Measurements from ENCODE around the gene TAPBPL.
"Not testable (repeated sequence)": the region's sequence is repeated elsewhere in the genome, so short reads cannot be mapped to it uniquely, and the experiment has no call there.

The TAPBPL gene

DNA sequence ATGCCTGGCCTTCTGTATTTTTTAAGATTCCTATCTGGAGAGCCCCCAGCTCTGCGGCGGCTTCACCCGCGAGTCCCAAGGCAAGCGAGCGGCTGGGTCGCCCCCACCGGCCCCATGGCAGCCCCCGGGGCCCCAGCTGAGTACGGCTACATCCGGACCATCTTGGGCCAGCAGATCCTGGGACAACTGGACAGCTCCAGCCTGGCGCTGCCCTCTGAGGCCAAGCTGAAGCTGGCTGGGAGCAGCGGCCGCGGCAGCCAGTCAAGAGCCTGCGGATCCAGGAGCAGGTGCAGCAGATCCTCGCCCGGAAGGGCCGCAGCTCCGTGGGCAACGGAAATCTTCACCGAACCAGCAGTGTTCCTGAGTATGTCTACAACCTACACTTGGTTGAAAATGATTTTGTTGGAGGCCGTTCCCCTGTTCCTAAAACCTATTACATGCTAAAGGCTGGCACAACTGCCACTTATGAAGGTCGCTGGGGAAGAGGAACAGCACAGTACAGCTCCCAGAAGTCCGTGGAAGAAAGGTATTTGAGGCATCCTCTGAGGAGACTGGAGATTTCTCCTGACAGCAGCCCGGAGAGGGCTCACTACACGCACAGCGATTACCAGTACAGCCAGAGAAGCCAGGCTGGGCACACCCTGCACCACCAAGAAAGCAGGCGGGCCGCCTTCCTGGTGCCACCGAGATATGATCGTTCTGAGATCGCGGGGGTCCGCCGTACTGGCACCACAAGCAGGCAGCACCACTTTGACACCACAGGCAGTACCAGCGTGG is 25.9 kb downstream of the TAPBPL start:
- not testable (repeated sequence) for H3K9me3 Mint-ChIP-seq; H3K36me3 Mint-ChIP-seq (ENCODE audit: low read depth); H3K4me1 Mint-ChIP-seq (ENCODE audit: low read depth); H3K27ac Mint-ChIP-seq; H3K4me3 Mint-ChIP-seq
- H3K27me3 Mint-ChIP-seq (ENCODE audit: low read depth): peaks cover 14% of the 10 kb centered on the region

DNA sequence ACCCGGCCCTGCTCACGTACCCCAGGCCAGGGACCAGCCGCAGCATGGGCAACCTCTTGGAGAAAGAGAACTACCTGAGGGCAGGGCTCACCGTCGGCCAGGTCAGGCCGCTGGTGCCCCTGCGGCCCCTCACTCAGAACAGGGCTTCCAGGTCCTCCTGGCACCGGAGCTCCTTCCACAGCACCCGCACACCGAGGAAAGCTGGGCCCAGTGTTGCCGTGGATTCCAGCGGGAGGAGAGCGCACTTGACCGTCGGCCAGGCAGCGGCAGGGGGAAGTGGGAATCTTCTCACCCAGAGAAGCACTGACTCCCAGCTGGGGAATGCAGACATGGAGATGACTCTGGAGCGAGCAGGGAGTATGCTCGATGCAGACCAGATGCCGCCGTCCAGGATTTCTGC is 26.6 kb downstream of the TAPBPL start:
- peaks cover 2% of the 10 kb centered on the region for H3K36me3 Mint-ChIP-seq (ENCODE audit: low read depth)
- H3K9me3 Mint-ChIP-seq: peaks cover 4% of the 10 kb centered on the region
- H3K4me3 Mint-ChIP-seq: no peak overlapping the region
- peaks cover 14% of the 10 kb centered on the region for H3K27me3 Mint-ChIP-seq (ENCODE audit: low read depth)
- H3K27ac Mint-ChIP-seq: no peak overlapping the region
- H3K4me1 Mint-ChIP-seq (ENCODE audit: low read depth): peaks cover 3% of the 10 kb centered on the region

DNA sequence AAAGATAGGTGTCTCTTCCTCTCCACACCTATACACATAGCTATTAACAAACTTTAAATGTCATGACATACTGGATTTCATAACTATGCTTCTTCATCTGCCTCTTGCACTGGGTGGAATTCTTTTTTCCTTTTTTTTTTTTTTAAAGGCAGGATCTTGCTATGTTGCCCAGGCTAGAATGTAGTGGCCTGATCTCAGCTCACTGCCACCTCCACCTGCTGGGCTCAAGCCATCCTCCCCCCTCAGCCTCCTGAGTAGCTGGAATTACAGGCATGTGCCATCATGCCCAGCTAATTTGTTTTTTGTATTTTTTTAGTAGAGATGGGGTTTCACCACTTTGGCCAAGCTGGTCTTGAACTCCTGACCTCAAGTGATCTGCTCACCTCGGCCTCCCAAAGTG is 36.4 kb downstream of the TAPBPL start:
- Mint-ChIP-seq H3K27ac (no peak overlapping the region), H3K4me3 (no peak overlapping the region), H3K4me1 (ENCODE audit: low read depth) (peaks cover 12% of the 10 kb centered on the region), H3K9me3 (no peaks in the 10 kb centered on the region), H3K36me3 (ENCODE audit: low read depth) (peaks cover 10% of the 10 kb centered on the region), H3K27me3 (ENCODE audit: low read depth) (no peaks in the 10 kb centered on the region)

DNA sequence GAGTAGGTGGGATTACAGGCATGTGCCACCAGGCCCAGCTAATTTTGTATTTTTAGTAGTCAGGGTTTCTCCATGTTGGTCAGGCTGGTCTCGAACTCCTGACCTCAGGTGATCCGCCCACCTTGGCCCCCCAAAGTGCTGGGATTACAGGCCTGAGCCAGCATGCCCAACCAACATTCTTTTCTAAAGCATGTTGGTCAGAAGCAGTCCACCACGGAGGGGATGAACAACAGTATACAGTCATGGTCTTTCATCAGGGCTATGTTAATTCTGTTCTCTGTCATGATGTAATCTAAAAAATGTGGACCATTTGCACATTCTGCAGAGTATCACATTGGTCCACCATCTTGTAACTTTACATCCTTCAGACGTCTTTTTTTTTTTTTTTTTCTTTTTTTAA is 37.6 kb downstream of the TAPBPL start:
- Mint-ChIP-seq H3K27me3 (ENCODE audit: low read depth) (no peaks in the 10 kb centered on the region), H3K9me3 (no peaks in the 10 kb centered on the region), H3K36me3 (ENCODE audit: low read depth) (peaks cover 10% of the 10 kb centered on the region), H3K4me3 (no peak overlapping the region), H3K4me1 (ENCODE audit: low read depth) (peaks cover 12% of the 10 kb centered on the region), H3K27ac (no peak overlapping the region)

DNA sequence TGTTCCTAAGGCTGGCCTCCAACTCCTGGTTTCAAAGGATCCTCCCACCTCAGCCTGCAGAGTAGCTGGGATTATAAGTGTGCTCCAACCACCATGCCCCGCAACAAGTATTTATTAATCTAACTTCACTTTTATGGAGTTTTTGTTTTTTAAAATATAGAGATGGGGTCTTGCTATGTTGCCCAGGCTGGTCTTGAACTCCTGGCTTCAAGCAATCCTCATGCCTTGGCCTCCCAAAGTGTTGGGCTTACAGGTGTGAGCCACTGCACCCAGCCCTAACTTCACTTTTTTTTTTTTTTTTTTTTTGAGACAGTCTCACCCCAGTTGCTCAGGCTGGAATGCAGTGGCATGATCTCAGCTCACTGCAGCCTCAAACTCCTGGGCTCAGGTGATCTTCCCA is 38.8 kb downstream of the TAPBPL start:
- H3K27ac Mint-ChIP-seq; H3K27me3 Mint-ChIP-seq (ENCODE audit: low read depth); H3K9me3 Mint-ChIP-seq; H3K4me3 Mint-ChIP-seq: not testable (repeated sequence)
- peaks cover 23% of the 10 kb centered on the region for H3K4me1 Mint-ChIP-seq (ENCODE audit: low read depth)
- H3K36me3 Mint-ChIP-seq (ENCODE audit: low read depth): peaks cover 18% of the 10 kb centered on the region

DNA sequence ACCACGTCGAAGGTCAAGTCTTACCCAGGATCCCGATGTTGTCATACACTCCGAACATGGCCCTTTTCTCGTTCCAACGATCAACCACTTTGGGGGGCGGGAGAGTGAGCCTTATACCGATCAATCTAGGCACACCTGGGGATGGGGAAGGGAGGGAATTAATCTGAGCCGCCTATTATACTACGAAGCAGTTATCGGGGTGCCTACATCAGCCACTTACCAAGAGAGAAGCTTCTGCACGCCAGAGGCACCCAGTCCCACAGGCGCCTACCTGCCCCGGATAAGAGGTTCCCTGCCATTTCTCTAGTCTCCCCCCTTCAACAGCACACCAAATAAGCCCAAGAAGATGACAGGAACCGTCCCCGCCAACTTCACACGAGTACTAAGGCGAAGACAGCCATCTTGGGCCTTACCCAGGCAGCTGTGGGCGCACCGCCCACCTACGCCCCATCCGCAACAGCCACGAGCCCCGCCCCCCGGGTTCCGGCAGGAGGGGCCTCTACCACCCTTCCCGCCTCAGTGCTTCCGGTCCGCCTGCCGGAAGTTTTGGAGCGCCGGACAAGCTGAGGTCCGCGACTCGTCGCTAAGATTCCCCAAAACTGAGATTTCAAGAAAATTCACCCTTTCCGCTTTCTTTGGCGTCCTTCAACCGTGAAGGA is 41.1 kb downstream of the TAPBPL start, which contains the start of gene MRPL51:
Gene MRPL51, minus strand, starts transcription at position 425 of the 659 bp plus-strand sequence. Its CDS starts 126 bp downstream, at position 299.
- H3K4me1 Mint-ChIP-seq (ENCODE audit: low read depth): peaks cover 34% of the 10 kb centered on the region
- peaks cover 21% of the 10 kb centered on the region for H3K36me3 Mint-ChIP-seq (ENCODE audit: low read depth)
- H3K27ac Mint-ChIP-seq: peak within 1 kb of the TSS; percentile 99
- no peaks in the 10 kb centered on the region for H3K27me3 Mint-ChIP-seq (ENCODE audit: low read depth)
- peak within 1 kb of the TSS; percentile 96 for H3K4me3 Mint-ChIP-seq
- no peaks in the 10 kb centered on the region for H3K9me3 Mint-ChIP-seq

DNA sequence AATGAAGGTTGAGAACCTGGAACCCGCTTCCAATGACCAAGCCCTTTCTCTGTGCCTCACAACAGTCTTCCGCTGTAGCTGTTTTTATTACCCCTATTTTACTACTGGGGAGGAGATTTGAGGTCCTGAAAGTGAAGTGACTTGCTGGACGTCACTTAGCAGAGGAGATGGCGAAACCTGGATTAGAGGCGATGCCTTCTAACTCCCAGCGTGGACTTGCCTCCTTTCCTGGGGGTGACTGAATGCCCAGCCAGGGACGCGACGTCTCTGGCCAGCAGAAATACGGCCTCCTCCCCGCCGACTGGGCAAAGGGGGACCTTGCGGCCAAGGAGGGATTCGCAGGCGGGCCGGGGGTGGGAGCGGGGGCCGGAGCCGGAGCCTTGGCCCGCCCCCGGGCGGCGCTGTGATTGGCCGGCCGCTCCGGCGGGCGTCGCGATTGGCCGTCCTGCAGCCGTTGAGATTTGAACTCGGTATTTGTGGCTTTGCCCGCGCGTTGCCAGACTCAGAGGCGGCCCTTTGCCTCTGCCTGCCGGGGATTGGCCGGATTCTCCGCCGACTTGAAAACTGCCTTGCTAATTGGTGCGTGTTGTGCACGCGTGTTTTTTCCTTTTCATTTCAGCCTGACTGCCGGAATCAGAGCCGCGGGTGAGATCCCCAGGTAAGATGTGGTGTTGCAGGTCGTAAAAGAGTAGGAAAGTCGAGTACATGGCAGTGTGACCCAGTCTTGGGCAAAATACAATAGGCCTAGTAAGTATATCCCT is 41.8 kb downstream of the TAPBPL start, which contains the start of gene NCAPD2:
Gene NCAPD2, plus strand, starts transcription at position 606 of the 761 bp plus-strand sequence. CDS start 997 bp downstream, outside the sequence.
- Mint-ChIP-seq H3K4me1 (ENCODE audit: low read depth) (peaks cover 34% of the 10 kb centered on the region), H3K9me3 (no peaks in the 10 kb centered on the region), H3K4me3 (peak within 1 kb of the TSS; percentile 96), H3K27me3 (ENCODE audit: low read depth) (no peaks in the 10 kb centered on the region), H3K27ac (peak within 1 kb of the TSS; percentile 99), H3K36me3 (ENCODE audit: low read depth) (peaks cover 21% of the 10 kb centered on the region)

DNA sequence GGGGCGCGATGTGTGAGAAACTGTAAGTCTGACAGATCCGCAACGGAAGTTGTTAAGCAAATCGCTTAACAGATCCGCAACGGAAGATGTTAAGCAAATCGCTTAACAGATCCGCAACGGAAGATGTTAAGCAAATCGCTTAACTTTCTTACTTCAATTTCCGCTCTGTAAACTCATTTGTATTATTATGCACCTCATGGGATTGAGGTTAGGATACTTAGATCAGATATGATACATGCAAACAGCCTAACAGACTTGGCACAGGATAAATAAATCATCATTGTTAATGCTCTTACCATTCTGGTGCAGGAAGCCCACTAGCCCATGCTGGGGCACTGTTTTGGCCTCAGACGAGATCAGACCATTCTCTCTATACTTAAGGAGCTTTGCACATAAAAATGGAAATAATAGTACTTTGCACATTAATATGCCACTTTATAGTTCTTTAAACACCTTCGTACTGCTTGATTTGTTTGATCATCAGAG is 42.5 kb downstream of the TAPBPL start:
- peak overlapping the region; percentile 97 for H3K27ac Mint-ChIP-seq
- peaks cover 21% of the 10 kb centered on the region for H3K36me3 Mint-ChIP-seq (ENCODE audit: low read depth)
- H3K9me3 Mint-ChIP-seq: no peaks in the 10 kb centered on the region
- H3K27me3 Mint-ChIP-seq (ENCODE audit: low read depth): no peaks in the 10 kb centered on the region
- H3K4me3 Mint-ChIP-seq: peak overlapping the region; percentile 96
- peaks cover 34% of the 10 kb centered on the region for H3K4me1 Mint-ChIP-seq (ENCODE audit: low read depth)

DNA sequence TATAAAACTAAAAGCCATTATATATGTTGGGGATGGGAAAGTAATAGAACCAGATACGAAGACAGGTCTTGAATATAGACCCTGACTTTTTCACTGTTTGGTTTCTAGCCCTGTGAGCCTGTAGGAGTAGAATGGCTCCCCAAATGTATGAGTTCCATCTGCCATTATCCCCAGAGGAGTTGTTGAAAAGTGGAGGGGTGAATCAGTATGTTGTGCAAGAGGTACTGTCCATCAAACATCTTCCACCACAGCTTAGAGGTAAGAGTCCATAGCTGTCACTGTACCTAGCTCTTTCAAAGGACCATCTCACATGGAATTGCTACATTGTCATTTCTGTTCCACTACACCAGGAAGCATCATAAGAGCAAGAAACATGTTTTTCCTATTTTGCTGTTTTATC is 43.1 kb downstream of the TAPBPL start:
- no peaks in the 10 kb centered on the region for H3K9me3 Mint-ChIP-seq
- no peaks in the 10 kb centered on the region for H3K27me3 Mint-ChIP-seq (ENCODE audit: low read depth)
- peaks cover 34% of the 10 kb centered on the region for H3K4me1 Mint-ChIP-seq (ENCODE audit: low read depth)
- peak overlapping the region; percentile 97 for H3K27ac Mint-ChIP-seq
- H3K36me3 Mint-ChIP-seq (ENCODE audit: low read depth): peaks cover 23% of the 10 kb centered on the region
- peak overlapping the region; percentile 96 for H3K4me3 Mint-ChIP-seq

DNA sequence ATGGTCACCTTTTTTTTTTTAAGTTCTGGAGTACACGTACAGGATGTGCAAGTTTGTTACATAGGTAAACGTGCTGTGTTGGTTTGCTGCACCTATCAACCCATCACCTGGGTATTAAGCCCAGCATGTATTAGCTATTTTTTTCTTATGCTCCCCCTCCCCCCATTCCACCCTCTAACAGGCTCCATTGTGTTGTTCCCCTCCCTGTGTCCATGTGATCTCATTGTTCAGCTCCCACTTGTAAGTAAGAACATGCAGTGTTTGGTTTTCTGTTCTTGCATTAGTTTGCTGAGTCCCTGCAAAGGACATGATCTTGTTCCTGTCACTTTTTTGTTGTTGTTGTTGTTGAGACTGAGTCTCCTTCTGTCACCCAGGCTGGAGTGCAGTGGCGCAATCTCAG is 45.4 kb downstream of the TAPBPL start:
- H3K4me3 Mint-ChIP-seq: peak overlapping the region; percentile 18
- peak overlapping the region; percentile 22 for H3K27ac Mint-ChIP-seq
- H3K36me3 Mint-ChIP-seq (ENCODE audit: low read depth): peaks cover 17% of the 10 kb centered on the region
- H3K9me3 Mint-ChIP-seq; H3K27me3 Mint-ChIP-seq (ENCODE audit: low read depth): not testable (repeated sequence)
- H3K4me1 Mint-ChIP-seq (ENCODE audit: low read depth): peaks cover 24% of the 10 kb centered on the region

DNA sequence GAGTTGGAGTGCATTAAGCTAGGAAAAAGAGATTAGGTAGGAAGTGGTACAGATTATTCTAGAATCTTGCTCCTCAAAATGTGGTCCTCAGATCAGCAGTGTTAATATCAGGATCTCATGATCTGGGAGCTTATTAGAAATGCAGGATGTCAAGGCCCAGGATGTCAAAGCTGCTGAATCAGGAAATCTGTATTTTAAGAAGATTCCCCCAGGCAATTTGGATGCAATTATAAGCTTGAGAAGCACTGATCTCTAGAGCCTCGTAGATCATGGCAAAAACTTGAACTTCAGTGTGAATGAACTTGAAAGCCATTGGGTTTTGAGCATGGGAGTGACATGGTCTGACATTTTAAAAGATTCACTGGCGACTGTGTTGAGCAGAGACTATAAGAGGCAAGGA is 48.6 kb downstream of the TAPBPL start:
- no peak overlapping the region for H3K27ac Mint-ChIP-seq

DNA sequence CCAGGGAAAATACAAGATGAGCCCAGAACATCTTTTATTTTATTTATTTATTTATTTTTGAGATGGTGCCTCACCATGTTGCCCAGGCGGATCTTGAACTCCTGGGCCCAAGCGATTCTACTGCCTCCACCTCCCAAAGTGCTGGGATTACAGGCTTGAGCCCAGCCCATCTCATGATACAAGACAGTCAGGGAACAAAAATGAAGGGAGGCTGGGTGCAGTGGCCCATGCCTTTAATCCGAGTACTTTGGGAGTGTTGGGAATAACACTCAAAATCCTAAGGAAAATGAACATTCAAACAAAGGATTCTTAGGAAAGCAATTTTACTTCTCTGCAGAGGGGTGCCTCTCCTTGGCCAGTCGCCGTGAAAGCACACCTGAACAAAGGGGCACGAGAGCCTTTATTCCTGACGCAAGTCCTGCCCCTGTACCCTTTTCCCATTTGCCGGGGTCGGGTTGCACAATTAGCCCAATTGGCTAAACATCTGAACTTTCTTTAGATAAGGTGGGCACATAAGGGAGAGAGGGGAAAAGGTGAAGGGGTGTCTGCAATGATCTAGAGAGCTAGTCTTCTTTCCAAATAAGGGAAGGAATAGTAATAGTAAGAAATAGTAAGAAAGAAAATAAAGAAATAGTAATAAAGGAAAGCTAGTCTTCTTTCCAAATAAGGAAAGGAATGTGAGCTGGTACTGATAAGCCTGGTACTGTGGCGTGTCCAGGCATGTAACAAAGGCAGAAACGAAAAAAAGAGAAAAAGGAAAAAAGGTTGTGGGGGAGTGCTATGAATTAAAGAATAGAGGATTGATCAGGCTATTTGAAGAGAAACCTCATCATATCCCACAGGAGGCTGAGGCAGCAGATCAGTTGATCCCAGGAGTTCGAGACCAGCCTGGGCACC is 55.5 kb downstream of the TAPBPL start:
- Mint-ChIP-seq H3K4me1 (ENCODE audit: low read depth) (peaks cover 6% of the 10 kb centered on the region), H3K27me3 (ENCODE audit: low read depth) (no peaks in the 10 kb centered on the region), H3K36me3 (ENCODE audit: low read depth) (peaks cover 28% of the 10 kb centered on the region), H3K4me3 (no peak overlapping the region), H3K27ac (peak overlapping the region; percentile 52), H3K9me3 (no peaks in the 10 kb centered on the region)

More for the DNA sequence above, 48.6 kb downstream of the TAPBPL start:
- no peak overlapping the region for H3K4me3 Mint-ChIP-seq
- peaks cover 14% of the 10 kb centered on the region for H3K4me1 Mint-ChIP-seq (ENCODE audit: low read depth)
- peaks cover 11% of the 10 kb centered on the region for H3K36me3 Mint-ChIP-seq (ENCODE audit: low read depth)
- H3K9me3 Mint-ChIP-seq: no peaks in the 10 kb centered on the region
- no peaks in the 10 kb centered on the region for H3K27me3 Mint-ChIP-seq (ENCODE audit: low read depth)

DNA sequence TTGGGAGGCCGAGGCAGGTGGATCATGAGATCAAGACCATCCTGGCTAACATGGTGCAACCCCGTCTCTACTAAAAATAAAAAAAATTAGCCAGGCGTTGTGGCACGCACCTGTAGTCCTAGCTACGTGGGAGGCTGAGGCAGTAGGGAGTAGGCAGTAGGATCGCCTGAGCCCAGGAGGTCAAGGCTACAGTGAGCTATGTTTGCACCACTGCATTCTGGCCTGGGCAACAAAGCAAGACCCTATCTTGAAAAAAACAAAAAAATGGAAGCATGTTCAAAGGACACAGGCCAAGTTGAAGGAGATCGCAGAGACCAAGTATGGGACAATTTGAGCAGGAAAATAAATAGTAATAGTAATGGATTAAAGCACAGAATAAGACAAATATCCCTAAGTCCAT is 56.2 kb downstream of the TAPBPL start:
- no peaks in the 10 kb centered on the region for H3K9me3 Mint-ChIP-seq
- H3K36me3 Mint-ChIP-seq (ENCODE audit: low read depth): peaks cover 33% of the 10 kb centered on the region
- H3K27ac Mint-ChIP-seq: no peak overlapping the region
- no peaks in the 10 kb centered on the region for H3K27me3 Mint-ChIP-seq (ENCODE audit: low read depth)
- H3K4me3 Mint-ChIP-seq: no peak overlapping the region
- peaks cover 6% of the 10 kb centered on the region for H3K4me1 Mint-ChIP-seq (ENCODE audit: low read depth)

Data from T-helper 1 cell treated with Interleukin-12 subunit alpha and Interleukin-12 subunit beta and Interleukin-4 antibody, amounts not matched to agents 30 μg/mL and 1 μg/mL, for 36 hours (primary cell).